Natural killer cell (primary cell): ENCODE data around the gene HTRA3. TPM values are rescaled to one million over a fixed set of nuclear protein-coding genes. Genes with fewer than 3 reads are reported as not detected.

Experiments used
- ATAC-seq, 3 donors: fragments of 150-1000 bp in 2 of 3; fragments of 200-7000 bp in 1 of 3; cut with Tn5 transposase; 1 replicate in 1 of 3; 2 replicates in 2 of 3; pipeline ENCODE4 v1.10.0; 2021; ENCODE audit warnings: mild to moderate bottlenecking in 2 of 3, moderate library complexity in 2 of 3
- DNase-seq, 2 donors: peaks; one replicate each; pipeline versions ENCODE4 v3.0.0 to v3.0.0-alpha.2; 2013 to 2021; ENCODE audit warnings: mixed read lengths in 1 of 2
- H3K27ac ChIP-seq: one replicate; pipeline ENCODE4 v1.5.1; 2013; ENCODE audit warnings: mild to moderate bottlenecking, low read length
- H3K27me3 ChIP-seq: one replicate; pipeline ENCODE4 v1.6.1; 2013; ENCODE audit warnings: low read length; ENCODE audit not compliant: control insufficient read depth, insufficient read depth
- H3K36me3 ChIP-seq: one replicate; pipeline ENCODE4 v1.6.1; 2013; ENCODE audit warnings: low read length; ENCODE audit not compliant: control insufficient read depth, insufficient read depth
- H3K4me1 ChIP-seq: one replicate; pipeline ENCODE4 v1.6.1; 2013; ENCODE audit warnings: low read length; ENCODE audit not compliant: control insufficient read depth, insufficient read depth
- H3K4me3 ChIP-seq: one replicate; pipeline ENCODE4 v1.5.1; 2013; ENCODE audit warnings: low read length
- H3K9me3 ChIP-seq: one replicate; pipeline ENCODE4 v1.6.1; 2013; ENCODE audit warnings: low read length; ENCODE audit not compliant: control insufficient read depth, insufficient read depth
- H3K27ac Mint-ChIP-seq, 2 donors: one replicate each; pipeline ENCODE4 v1.8.0; 2022; ENCODE audit warnings: mild to moderate bottlenecking in 2 of 2, mixed read lengths in 2 of 2, moderate library complexity in 1 of 2
- H3K27me3 Mint-ChIP-seq, 2 donors: one replicate each; pipeline ENCODE4 v1.8.0; 2022; ENCODE audit warnings: low read depth in 2 of 2, mixed read lengths in 2 of 2
- H3K36me3 Mint-ChIP-seq: one replicate; pipeline ENCODE4 v1.8.0; 2022; ENCODE audit warnings: mixed read lengths
- H3K4me1 Mint-ChIP-seq, 2 donors: one replicate each; pipeline ENCODE4 v1.8.0; 2022; ENCODE audit warnings: mixed read lengths in 2 of 2
- H3K4me3 Mint-ChIP-seq: one replicate; pipeline ENCODE4 v1.8.0; 2022; ENCODE audit warnings: mild to moderate bottlenecking, moderate library complexity, mixed read lengths
- H3K9me3 Mint-ChIP-seq, 2 donors: one replicate each; pipeline ENCODE4 v1.8.0; 2022; ENCODE audit warnings: mixed read lengths in 2 of 2
- WGBS: methylation state at CpG from one replicate; pipeline ENCODE4 v1.1.7; 2013; ENCODE audit warnings: missing lambda C conversion rate; ENCODE audit not compliant: insufficient coverage; 5-methylcytosine and 5-hydroxymethylcytosine counted together
- intact Hi-C: fragments of 100-400 bp; cut with micrococcal nuclease; formaldehyde crosslinking; loops from one replicate; pipeline ENCODE4 v1.14.2; 2022
- total RNA-seq, 4 donors: library from RNA; stranded (reverse); fragments of 120-200 nt in 1 of 4; gene quantifications; one replicate each; pipeline versions ENCODE4 v1.2.3 to v1.2.4, GENCODE V29; 2013 to 2022
- TF ChIP-seq, protein P1 (sequence below): fragments of 200-600 bp; IDR thresholded peaks from one replicate; pipeline ENCODE4 v1.8.0; 2022; ENCODE audit warnings: antibody characterized with exemption

HTRA3 gene
- total RNA-seq, 3 donors from 2014 or later (not counting 1 experiment from before 2014, with no cell fraction given) = not detected

DNA sequence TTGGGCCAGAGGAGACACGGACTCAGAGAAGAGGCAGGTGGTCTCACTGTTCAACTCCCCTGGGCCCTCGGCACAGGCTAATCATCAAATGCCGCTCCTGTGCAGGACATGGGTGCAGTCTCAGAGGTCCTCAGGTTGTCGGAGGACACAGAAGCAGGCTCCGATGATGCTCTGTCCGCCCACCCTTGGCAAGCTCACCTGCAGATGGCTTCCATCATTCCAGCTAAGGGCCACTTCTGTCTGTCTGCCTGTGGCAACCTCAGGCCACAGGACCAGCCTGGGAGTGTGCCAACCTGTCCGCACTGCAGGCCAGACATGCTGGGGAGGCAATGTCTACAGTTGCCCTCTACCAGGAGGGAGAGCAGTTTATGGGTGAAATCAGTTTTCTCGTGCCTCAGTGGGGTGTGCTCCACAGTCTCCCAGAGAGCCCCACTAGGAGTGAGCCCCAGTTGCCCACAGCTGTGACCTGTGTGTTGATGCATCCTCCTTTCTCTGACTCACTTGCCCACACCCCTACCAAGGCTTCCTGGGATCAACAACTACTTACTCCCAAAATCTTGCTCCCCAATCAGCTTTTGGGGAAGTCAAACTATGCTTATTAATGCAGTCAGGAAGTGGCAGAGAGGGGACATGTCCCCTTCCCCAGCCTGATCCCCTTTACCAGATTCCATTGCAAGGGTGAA lies 55.9 kb downstream of the HTRA3 start:
- WGBS = 75% methylated on average over 8 of the region's 8 CpGs

DNA sequence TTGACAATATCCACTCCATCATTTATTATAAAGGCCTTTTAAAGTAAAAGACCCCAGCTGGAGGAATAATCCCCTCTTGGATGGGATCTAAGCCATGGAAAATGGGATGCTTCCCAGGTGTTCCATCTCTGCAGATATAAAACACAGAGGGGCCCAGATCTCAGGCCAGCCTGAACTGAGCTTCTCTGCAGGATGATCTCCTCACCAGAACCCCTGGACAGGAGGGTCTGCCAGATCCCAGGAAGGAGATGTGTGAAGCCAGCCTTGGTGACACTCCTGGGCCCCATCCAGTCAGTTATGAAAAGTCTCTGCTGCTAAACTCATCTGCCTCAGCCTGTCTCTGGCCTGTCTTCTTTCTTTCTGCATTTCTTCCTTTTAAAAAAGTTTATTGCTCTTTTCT lies 56.7 kb downstream of the HTRA3 start:
- H3K4me1 Mint-ChIP-seq = no peaks in the 10 kb centered on the region
- H3K27ac ChIP-seq = no peak overlapping the region
- no peaks in the 10 kb centered on the region for H3K36me3 ChIP-seq
- no peak overlapping the region for H3K27ac Mint-ChIP-seq
- no peaks in the 10 kb centered on the region for H3K27me3 Mint-ChIP-seq
- H3K4me3 ChIP-seq = no peak overlapping the region
- TF ChIP-seq, protein P1, sequence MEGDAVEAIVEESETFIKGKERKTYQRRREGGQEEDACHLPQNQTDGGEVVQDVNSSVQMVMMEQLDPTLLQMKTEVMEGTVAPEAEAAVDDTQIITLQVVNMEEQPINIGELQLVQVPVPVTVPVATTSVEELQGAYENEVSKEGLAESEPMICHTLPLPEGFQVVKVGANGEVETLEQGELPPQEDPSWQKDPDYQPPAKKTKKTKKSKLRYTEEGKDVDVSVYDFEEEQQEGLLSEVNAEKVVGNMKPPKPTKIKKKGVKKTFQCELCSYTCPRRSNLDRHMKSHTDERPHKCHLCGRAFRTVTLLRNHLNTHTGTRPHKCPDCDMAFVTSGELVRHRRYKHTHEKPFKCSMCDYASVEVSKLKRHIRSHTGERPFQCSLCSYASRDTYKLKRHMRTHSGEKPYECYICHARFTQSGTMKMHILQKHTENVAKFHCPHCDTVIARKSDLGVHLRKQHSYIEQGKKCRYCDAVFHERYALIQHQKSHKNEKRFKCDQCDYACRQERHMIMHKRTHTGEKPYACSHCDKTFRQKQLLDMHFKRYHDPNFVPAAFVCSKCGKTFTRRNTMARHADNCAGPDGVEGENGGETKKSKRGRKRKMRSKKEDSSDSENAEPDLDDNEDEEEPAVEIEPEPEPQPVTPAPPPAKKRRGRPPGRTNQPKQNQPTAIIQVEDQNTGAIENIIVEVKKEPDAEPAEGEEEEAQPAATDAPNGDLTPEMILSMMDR = no peak
- H3K36me3 Mint-ChIP-seq = no peaks in the 10 kb centered on the region
- DNase-seq (no peak), ATAC-seq (no peak)
- no peaks in the 10 kb centered on the region for H3K9me3 Mint-ChIP-seq
- no peak overlapping the region for H3K4me3 Mint-ChIP-seq
- H3K4me1 ChIP-seq = no peaks in the 10 kb centered on the region
- no peaks in the 10 kb centered on the region for H3K9me3 ChIP-seq
- intact Hi-C loops = no loop called here
- no peaks in the 10 kb centered on the region for H3K27me3 ChIP-seq

More for the DNA sequence above, 55.9 kb downstream of the HTRA3 start:
- Histone ChIP-seq H3K4me3 (no peak overlapping the region), H3K36me3 (no peaks in the 10 kb centered on the region), H3K27ac (no peak overlapping the region), H3K9me3 (no peaks in the 10 kb centered on the region), H3K27me3 (no peaks in the 10 kb centered on the region), H3K4me1 (no peaks in the 10 kb centered on the region)
- H3K36me3 Mint-ChIP-seq = no peaks in the 10 kb centered on the region
- H3K27me3 Mint-ChIP-seq = no peaks in the 10 kb centered on the region
- H3K4me1 Mint-ChIP-seq = no peaks in the 10 kb centered on the region
- no peak overlapping the region for H3K27ac Mint-ChIP-seq
- DNase-seq = no peak
- intact Hi-C loops = no loop called here
- H3K4me3 Mint-ChIP-seq = no peak overlapping the region
- H3K9me3 Mint-ChIP-seq = no peaks in the 10 kb centered on the region
- TF ChIP-seq, protein P1 = no peak
- ATAC-seq = no peak

DNA sequence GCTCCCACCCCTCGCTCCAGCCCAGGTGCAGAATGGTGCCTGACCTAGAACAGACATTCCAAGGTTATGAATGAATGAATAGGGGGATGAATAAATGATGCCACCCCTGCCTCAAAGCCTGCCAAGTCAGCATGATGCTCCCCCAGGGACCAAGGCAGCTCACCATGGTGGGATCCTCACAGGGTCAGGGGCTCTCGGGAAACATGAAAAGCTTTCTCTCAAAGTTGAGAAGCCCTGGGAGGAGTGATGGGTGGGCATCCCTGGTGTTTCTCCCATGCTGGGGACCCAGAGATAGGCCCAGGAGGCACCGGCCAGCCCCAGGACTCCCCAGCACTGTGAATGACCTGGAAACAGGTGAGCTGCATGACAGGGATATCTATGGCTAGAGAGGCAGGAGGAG lies 58.9 kb downstream of the HTRA3 start:
- no peaks in the 10 kb centered on the region for H3K36me3 ChIP-seq
- TF ChIP-seq, protein P1 = no peak
- Mint-ChIP-seq H3K36me3 (no peaks in the 10 kb centered on the region), H3K9me3 (no peaks in the 10 kb centered on the region), H3K4me3 (no peak overlapping the region), H3K4me1 (no peaks in the 10 kb centered on the region), H3K27me3 (no peaks in the 10 kb centered on the region), H3K27ac (no peak overlapping the region)
- intact Hi-C loops = no loop called here
- no peak overlapping the region for H3K4me3 ChIP-seq
- DNase-seq (no peak), ATAC-seq (no peak)
- H3K27me3 ChIP-seq = no peaks in the 10 kb centered on the region
- no peaks in the 10 kb centered on the region for H3K4me1 ChIP-seq
- no peaks in the 10 kb centered on the region for H3K9me3 ChIP-seq
- no peak overlapping the region for H3K27ac ChIP-seq
- WGBS = 70% methylated on average over 3 of the region's 3 CpGs
